Gastroesophageal sphincter (tissue), 3 donors: ENCODE measurements around the gene PIK3IP1.

ENCODE experiments used
- EP300 ChIP-seq: sonication (generic); formaldehyde crosslinking; IDR thresholded peaks from one replicate; pipeline ENCODE4 v1.6.1; 2017; ENCODE audit warnings: antibody characterized with exemption, mild to moderate bottlenecking
- POLR2A ChIP-seq, 2 donors: fragments of 450-650 bp; IDR thresholded peaks; one replicate each; pipeline ENCODE4 v1.6.1; 2017; ENCODE audit warnings: antibody characterized with exemption in 2 of 2, mild to moderate bottlenecking in 2 of 2, moderate library complexity in 1 of 2
- POLR2AphosphoS5 ChIP-seq: sonication (generic); formaldehyde crosslinking; IDR thresholded peaks from one replicate; pipeline ENCODE4 v1.6.1; 2017; ENCODE audit warnings: antibody characterized with exemption
- TF ChIP-seq, protein P1 (sequence below), 4 experiments: fragments of 200-600 bp in 2 of 4; fragments of 450-650 bp in 2 of 4; sonication (generic) in 1 of 4; IDR thresholded peaks; one replicate each; pipeline ENCODE4 v1.5.1; 2017 to 2019; ENCODE audit warnings: antibody characterized with exemption in 4 of 4, mild to moderate bottlenecking in 2 of 4, moderate library complexity in 2 of 4

DNA sequence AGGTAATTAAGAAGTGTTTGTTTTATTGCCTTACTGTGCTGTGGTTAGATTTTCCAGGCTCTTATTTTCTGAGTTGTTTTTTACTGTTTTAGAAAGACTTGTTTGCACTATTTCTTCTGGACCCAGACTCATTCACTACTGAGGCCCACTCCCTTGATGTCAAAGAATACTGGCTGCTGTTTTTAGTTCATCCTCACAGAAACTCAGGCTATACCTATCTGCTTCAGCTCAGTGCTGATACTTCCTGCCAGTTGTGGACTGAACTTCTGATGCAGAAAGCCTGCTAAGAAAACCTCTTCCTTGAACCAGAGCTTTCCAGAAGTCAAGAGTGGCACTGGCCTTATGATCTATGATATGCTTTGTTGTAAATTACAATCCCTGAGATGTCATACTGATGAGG, 15.9 kb upstream of the PIK3IP1 start:
- TF ChIP-seq, protein P1, sequence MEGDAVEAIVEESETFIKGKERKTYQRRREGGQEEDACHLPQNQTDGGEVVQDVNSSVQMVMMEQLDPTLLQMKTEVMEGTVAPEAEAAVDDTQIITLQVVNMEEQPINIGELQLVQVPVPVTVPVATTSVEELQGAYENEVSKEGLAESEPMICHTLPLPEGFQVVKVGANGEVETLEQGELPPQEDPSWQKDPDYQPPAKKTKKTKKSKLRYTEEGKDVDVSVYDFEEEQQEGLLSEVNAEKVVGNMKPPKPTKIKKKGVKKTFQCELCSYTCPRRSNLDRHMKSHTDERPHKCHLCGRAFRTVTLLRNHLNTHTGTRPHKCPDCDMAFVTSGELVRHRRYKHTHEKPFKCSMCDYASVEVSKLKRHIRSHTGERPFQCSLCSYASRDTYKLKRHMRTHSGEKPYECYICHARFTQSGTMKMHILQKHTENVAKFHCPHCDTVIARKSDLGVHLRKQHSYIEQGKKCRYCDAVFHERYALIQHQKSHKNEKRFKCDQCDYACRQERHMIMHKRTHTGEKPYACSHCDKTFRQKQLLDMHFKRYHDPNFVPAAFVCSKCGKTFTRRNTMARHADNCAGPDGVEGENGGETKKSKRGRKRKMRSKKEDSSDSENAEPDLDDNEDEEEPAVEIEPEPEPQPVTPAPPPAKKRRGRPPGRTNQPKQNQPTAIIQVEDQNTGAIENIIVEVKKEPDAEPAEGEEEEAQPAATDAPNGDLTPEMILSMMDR (IDR thresholded peaks at IDR 0.05) = no peak
- TF ChIP-seq EP300 (no peak), POLR2A (IDR thresholded peaks at IDR 0.05) (no peak), POLR2AphosphoS5 (no peak)
